Prostate gland (tissue), 2 donors: ENCODE measurements around the gene MED27.

Experiments
- POLR2A ChIP-seq: fragments of 450-650 bp; IDR thresholded peaks from one replicate; pipeline ENCODE4 v1.6.1; 2016; ENCODE audit warnings: antibody characterized with exemption, mild to moderate bottlenecking
- TF ChIP-seq, protein P1 (sequence below), 4 experiments: fragments of 200-600 bp in 2 of 4; fragments of 450-650 bp in 2 of 4; sonication (generic) in 2 of 4; IDR thresholded peaks; 1 replicate in 3 of 4; 2 replicates in 1 of 4; pipeline ENCODE4 v1.5.1; 2016 to 2019; ENCODE audit warnings: antibody characterized with exemption in 4 of 4, mild to moderate bottlenecking in 2 of 4, moderate library complexity in 2 of 4

DNA sequence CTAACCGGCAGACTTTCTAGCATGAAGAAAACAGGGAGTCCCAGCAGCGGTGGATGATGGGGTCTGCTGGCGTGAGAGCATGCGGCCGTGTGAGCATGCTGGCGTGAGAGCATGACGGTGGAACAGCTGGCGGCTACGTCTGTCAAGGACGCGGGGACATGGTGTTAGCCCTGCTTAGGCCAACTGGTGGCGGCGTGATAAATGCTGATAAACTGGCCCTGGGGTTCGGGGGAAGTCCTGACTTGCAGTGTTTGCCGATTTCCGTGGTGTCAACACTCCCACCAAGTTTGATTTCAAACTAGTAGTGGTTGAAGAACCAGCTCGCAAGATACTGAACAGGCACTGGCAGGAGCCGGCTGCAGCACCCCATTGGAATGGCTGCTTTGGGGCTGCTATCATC lies 217.4 kb downstream of the MED27 start:
- TF ChIP-seq, protein P1, sequence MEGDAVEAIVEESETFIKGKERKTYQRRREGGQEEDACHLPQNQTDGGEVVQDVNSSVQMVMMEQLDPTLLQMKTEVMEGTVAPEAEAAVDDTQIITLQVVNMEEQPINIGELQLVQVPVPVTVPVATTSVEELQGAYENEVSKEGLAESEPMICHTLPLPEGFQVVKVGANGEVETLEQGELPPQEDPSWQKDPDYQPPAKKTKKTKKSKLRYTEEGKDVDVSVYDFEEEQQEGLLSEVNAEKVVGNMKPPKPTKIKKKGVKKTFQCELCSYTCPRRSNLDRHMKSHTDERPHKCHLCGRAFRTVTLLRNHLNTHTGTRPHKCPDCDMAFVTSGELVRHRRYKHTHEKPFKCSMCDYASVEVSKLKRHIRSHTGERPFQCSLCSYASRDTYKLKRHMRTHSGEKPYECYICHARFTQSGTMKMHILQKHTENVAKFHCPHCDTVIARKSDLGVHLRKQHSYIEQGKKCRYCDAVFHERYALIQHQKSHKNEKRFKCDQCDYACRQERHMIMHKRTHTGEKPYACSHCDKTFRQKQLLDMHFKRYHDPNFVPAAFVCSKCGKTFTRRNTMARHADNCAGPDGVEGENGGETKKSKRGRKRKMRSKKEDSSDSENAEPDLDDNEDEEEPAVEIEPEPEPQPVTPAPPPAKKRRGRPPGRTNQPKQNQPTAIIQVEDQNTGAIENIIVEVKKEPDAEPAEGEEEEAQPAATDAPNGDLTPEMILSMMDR (IDR thresholded peaks at IDR 0.05) = no peak
- no peak for TF ChIP-seq POLR2A
